Stimulated activated CD8-positive, alpha-beta memory T cell treated with anti-CD3 and anti-CD28 coated beads, Interleukin-4, amount 100 ng/mL, for 48 hours (primary cell): ENCODE results near the gene RNF38.
"Not testable (repeated sequence)": the region's sequence is repeated elsewhere in the genome, so short reads cannot be mapped to it uniquely, and the experiment has no call there.

Source experiments
- DNase-seq: peaks from one replicate; pipeline ENCODE4 v3.0.0-alpha.2; 2020

RNF38 gene

DNA sequence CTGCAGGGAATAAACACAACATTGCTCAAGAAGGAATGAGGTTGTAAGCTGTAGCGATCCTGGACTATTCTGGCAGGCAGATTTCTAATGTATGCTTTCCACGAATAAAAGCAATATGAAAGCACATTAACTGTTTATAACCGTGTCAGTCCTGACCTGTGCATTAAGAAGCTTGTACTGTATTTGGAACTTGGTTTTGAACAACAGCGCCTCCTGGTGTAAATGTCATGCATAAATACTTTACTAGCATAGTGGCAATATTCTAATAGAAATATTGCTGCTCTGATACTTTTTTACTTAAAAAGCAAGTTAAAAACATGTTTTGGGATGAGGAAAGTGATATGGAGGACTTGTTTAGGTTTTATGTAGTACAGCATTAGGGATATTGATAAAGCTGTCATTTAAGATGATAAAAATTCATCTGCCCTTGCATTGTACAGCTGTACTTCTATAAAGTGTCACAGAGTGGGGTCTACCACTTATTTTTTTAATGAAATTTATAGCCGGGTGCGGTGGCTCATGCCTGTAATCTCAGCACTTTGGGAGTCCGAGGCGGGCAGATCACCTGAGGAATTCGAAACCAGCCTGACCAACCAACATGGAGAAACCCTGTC lies 71.2 kb downstream of the RNF38 start:
- DNase-seq = peak; percentile 35

- DNase-seq = no peak
Measured at GRCh38 chr9:36325081-36325828, 74.8 kb downstream of the RNF38 start.

GRCh38 chr9:36323926-36324325 lies 76.1 kb downstream of the RNF38 start:
- no peak for DNase-seq

DNA sequence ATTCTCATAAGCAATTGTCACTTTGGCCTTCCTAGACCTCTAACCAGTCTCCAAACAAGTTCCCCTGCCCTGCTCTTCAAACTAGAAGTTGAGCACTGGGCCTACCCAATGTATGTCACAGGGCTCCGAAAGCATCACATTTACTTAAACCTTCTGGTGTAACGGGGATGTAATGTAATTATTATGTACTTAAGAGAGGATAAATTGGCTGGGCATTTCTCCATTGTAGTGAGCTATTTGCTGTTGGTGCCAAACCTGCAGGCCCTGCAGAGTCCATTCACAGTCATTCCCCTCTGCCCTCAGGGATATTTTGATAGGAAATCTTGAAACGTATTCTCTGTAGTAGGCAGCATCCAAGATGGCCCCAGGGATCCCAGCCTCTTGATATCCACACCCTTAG lies 77.6 kb downstream of the RNF38 start:
- DNase-seq = no peak

DNA sequence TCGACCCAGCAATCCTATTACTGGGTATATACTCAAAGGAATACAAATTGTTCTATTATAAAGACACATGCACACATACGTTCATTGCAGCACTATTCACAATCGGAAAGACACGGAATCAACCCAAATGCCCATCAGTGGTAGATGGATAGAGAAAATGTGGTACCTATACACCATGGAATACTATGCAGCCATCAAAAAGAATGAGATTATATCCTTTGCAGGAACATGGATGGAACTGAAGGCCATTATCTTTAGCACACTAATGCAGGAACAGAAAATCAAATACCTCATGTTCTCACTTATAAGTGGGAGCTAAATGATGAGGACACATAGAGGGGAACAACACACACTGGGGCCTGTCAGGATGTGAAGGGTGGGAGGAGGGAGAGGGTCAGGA lies 78.2 kb downstream of the RNF38 start:
- not testable (repeated sequence) for DNase-seq

DNA sequence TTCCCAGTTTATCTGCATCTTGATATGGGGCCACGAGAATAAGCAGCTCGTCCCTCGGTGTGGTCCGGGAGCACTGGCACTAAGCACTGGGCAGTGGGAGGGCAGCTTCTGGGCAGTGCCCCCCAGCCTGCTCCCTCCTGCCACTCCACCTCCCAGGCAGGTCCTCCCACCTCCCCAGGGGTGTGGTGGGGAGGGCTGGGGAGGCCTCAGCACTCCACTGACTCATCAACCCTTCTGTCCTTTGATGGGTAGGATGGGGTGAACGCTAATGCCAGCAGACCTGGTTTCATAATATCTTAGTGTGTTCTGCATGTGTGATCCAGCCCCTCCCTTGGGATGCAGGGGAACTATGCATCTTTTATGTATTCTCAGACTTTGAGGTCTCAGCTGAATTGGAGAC lies 79.6 kb downstream of the RNF38 start:
- no peak for DNase-seq

- DNase-seq = no peak
Measured at GRCh38 chr9:36319806-36320205, 80.3 kb downstream of the RNF38 start.

- no peak for DNase-seq
Measured at GRCh38 chr9:36319183-36319582, 80.9 kb downstream of the RNF38 start.

DNA sequence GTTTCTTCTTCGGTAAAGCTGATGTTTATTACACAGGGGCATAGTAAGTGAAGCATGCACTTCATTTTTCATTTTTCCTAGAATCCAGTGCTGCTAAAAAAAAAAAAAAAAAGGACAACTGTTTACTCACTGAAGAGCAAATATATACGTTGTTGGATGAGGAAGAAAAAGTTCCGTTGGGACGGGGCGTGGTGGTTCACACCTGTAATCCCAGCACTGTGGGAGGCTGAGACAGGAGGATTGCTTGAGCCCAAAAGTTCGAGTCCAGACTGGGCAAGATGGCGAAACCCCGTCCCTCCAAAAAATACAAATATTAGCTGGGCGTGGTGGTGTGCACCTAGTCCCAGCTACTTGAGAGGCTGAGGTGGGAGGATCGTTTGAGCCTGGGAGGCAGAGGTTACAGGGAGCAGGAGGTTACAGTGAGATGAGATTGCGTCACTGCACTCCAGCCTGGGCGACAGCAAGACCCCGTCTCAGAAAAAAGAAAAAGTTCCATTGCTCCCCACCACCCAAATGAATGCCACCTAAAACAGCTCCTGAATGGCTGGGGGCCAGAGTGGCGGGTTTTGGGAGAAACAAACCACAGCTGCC lies 81.8 kb downstream of the RNF38 start:
- no peak for DNase-seq

DNA sequence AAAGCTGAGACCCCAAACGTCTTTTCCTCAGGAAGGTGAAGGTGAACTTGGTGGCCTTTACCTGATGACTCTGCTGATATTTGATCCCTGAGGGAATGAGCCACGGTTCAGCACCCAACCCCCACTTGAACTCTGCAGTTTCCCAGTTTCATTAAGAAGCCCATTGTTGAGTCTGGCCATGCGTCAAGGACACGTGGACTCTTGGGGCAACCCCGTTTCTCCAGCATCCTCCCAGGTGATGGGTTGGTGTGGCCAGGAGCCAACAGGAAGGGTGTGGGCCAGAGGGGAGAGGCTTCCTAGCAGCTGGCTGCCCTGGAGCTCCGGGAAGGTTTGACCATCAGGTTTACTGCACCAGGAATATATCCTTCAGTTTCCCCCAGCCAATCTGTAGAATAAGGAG lies 82.3 kb downstream of the RNF38 start:
- DNase-seq = no peak

DNA sequence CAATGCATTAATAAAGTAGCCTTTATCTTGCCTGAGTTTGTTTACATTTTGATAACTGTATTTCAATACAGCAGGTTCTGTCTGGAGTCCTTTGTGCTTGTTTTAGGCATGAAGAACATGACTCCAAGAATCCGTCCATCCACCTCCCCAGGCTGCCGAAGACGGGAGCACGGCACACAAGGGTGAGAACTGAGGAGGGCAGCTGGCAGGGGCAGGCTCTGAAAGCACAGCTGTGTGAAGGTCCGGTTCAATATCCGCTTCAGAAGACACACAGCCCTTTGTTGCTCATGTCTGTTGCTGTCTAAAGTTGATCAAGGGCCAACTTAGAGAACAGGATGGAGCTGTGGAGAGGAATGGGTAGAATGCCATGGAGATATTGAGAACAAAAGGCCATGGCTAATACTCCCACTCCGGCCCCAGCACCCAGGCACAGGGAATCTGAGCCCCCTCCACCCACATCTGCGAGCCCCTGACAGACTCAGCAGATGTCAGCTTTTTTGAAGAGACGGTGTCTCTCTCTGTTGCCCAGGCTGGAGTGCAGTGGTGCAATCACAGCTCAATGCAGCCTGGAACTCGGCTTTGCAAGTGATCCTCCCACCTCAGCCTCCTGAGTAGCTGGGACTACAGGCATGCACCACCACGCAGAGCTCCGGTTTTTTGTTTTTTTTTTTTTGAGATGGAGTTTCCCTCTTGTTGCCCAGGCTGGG lies 83.3 kb downstream of the RNF38 start:
- DNase-seq = no peak

- no peak for DNase-seq
Measured at GRCh38 chr9:36316049-36316448, 84.0 kb downstream of the RNF38 start.

GRCh38 chr9:36315283-36315682 lies 84.8 kb downstream of the RNF38 start:
- DNase-seq = no peak

DNA sequence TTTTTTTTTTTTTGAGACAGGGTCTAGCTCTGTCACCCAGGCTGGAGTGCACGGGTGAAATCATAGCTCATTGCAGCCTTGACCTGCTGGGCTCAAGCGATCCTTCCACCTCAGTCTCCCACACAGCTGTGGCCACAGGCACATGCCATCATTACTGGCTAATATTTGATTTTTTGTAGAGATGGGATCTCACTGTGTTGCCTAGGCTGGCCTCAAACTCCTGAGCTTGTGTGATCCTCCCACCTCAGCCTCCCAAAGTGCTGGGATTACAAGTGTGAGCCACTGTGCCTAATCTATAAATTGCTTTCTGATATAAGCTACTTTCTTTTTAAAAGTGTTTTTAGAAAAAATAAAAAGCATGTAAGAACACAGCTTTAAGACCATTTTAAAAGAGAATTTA lies 85.3 kb downstream of the RNF38 start:
- DNase-seq = no peak

GRCh38 chr9:36306471-36307306 lies 93.4 kb downstream of the RNF38 start:
- no peak for DNase-seq

DNA sequence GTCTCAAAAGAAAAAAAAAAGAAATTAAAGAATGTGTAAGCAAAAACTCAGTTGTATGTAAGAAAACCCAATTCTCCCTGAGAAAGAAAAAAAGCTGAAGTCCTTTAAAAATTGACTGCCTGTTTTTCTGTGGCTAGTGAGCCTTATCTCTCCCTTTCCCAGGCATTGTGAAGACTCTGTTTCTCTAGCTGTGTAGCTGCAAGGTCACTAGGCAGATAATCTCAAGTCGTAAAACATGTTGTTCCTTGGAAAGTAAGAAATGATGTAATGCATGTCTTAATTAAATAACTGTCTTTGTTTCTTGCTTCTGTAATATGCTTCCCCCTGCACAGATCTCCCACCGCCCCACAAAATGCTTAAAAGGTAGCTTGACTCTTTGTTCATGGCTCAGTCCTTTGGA lies 95.7 kb downstream of the RNF38 start:
- not testable (repeated sequence) for DNase-seq

- no peak for DNase-seq
Measured at GRCh38 chr9:36301227-36301626, 98.8 kb downstream of the RNF38 start.

DNA sequence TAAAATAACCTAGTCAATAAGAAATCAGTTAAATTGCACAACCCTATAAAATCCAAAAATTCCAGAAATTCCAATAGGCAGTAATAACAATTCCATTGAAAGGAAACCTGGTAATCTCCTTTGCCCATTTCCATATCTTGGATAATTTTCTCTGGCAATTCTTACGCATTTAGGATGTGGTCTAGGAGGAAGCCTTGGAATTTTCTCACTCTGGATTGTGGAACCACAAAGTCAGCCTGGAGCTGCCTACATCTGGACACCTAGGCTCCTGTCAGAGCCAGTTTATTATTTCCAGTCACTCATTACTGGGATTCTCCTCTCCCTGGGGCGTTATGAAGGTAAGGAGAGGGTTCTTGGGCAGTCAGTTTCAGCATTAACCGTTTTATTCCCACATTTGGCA lies 101.5 kb downstream of the RNF38 start:
- DNase-seq = no peak

DNA sequence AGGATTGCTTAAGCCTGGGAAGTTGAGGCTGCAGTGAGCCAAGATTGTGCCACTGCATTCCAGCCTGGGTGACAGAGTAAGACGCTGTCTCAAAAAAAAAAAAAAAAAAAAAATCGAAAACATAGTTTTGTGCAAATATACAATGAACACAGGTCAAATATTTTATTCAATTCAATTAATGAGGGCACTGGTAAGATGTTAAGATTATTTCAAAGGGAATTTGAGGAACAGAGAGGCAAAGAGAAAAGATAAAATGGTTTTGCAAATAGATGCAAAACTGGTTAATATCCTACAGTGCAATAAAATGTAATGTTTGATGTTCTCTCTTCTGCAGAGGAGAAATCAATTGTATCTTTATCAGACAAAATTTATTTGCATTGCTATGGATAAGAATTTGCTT lies 102.3 kb downstream of the RNF38 start:
- no peak for DNase-seq

DNA sequence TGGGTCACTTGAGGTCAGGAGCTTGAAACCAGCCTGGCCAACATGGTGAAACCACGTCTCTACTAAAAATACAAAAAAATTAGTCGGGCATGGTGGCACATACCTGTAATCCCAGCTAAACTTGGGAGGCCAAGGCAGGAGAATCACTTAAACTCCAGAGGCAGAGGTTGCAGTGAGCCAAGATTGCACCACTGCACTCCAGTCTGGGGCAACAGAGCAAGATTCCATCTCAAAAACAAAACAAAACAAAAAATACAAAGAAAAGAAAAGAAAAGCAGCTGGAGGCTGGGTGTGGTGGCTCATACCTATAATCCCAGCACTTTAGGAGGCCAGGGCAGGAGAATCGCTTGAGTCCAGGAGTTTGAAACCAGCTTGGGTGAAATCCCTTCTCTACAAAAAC lies 105.1 kb downstream of the RNF38 start:
- not testable (repeated sequence) for DNase-seq

GRCh38 chr9:36293918-36294317 lies 106.2 kb downstream of the RNF38 start:
- DNase-seq = no peak

DNA sequence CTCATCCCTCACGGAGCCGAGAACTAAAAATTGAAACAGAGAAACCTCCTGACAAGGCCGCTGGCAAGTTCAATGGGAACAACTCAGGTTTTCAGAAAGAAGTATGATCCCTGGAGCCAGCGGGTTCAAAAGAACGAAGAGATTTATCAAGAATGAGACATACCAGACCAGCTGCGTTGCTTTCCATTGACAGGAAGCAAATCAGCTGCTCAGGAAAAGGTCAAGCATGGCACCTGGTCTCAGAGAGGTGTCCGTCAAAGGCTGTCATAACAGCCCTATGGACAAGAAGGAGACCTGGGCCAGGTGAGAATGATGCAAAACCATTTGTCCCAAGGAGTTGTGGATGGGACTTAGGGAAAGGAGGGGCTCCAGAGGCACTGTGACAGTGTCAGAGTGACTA lies 106.9 kb downstream of the RNF38 start:
- DNase-seq = no peak

- DNase-seq = no peak
Measured at GRCh38 chr9:36292641-36293040, 107.4 kb downstream of the RNF38 start.
